ENCODE data around the gene DLGAP1.
A peak's percentile ranks its signal among the peaks of the same experiment; 100 is the strongest.

The DLGAP1 gene

DNA sequence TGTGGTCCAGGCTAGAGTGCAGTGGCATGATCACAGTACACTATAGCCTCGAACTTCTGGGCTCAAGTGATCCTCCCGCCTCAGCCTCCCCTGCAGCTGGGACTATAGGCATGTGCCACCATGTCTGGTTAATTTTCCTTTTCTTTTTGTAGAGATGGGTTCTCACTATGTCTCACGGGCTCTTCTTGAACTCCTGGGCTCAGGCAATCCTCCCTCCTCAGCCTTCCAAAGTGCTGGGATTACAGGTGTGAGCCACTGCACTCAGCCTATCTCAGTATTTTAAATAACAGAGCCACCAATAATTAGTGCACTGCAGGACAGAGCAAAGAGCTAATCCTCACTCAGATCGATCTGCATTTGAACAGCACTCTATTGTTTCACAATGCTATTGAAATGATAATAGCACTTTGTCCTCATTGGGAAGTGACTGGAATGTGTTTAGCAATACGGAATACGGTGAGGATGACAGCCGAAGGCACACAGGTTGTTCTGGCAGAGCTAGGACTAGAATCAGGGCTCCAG is 335.9 kb downstream of the DLGAP1 start:
- CTCF ChIA-PET = interaction anchor here (1.1 kb wide), 1 partner anchor 10 kb away, joined by 3 read pairs; no protein-coding TSS in a partner anchor
- POLR2A ChIA-PET = no interaction called here
- TF ChIP-seq L3MBTL2 (conservative IDR thresholded peaks at IDR 0.05) (no peak), LEF1 (IDR thresholded peaks at IDR 0.05; ENCODE audit: borderline replicate concordance) (no peak), HDGF (IDR thresholded peaks at IDR 0.05; ENCODE audit: borderline replicate concordance) (no peak), NFRKB (IDR thresholded peaks at IDR 0.05) (no peak), SUZ12 (IDR thresholded peaks at IDR 0.05) (no peak), FOXK2 (IDR thresholded peaks at IDR 0.05) (no peak), SP1 (IDR thresholded peaks at IDR 0.05) (no peak), FOXA1 (IDR thresholded peaks at IDR 0.05) (no peak), FOXM1 (IDR thresholded peaks at IDR 0.05; ENCODE audit: borderline replicate concordance) (no peak), BHLHE40 (IDR thresholded peaks at IDR 0.05; ENCODE audit: borderline replicate concordance) (no peak), TARDBP (IDR thresholded peaks at IDR 0.05) (no peak), CTBP1 (IDR thresholded peaks at IDR 0.05; ENCODE audit: borderline replicate concordance) (no peak), ZNF384 (IDR thresholded peaks at IDR 0.05) (no peak), ARNT (IDR thresholded peaks at IDR 0.05) (no peak), ELF4 (IDR thresholded peaks at IDR 0.05) (no peak)
- TF ChIP-seq, protein P1, sequence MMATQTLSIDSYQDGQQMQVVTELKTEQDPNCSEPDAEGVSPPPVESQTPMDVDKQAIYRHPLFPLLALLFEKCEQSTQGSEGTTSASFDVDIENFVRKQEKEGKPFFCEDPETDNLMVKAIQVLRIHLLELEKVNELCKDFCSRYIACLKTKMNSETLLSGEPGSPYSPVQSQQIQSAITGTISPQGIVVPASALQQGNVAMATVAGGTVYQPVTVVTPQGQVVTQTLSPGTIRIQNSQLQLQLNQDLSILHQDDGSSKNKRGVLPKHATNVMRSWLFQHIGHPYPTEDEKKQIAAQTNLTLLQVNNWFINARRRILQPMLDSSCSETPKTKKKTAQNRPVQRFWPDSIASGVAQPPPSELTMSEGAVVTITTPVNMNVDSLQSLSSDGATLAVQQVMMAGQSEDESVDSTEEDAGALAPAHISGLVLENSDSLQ (IDR thresholded peaks at IDR 0.05) = no peak
- no peak for DNase-seq (ENCODE audit: extremely low spot score)

- CTCF ChIA-PET = no interaction called here
- DNase-seq (ENCODE audit: extremely low spot score) = no peak
- TF ChIP-seq BHLHE40 (IDR thresholded peaks at IDR 0.05; ENCODE audit: borderline replicate concordance) (no peak), ARNT (IDR thresholded peaks at IDR 0.05) (no peak), ZNF384 (IDR thresholded peaks at IDR 0.05) (no peak), SUZ12 (IDR thresholded peaks at IDR 0.05) (no peak), FOXK2 (IDR thresholded peaks at IDR 0.05) (no peak)
- POLR2A ChIA-PET = no interaction called here
Measured at GRCh38 chr18:4108016-4108415, 347.1 kb downstream of the DLGAP1 start.

DNA sequence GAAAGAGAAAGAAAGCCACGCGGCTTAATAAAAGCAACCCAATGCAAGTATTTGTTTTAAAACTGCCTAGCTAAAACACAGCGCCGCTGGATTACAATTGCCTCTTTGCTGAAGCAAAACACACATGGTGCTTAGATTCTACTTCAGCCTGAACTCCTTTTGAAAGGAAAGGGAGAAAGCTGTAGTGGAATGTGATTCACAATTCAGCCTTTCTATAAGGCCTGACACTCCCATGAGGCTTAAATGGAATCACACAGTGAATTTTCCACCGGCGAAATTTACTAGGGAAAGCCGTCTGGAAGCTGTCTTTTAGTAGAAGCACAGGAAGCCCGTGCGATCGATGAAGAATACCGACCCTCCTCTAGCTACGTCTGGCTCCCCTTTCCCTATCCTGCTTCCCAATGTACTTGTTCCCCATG is 348.0 kb downstream of the DLGAP1 start:
- ChIA-PET POLR2A (no interaction called here), CTCF (interaction anchor here (0.7 to 1.8 kb wide), 2 partner anchors 18 to 951 kb away, joined by 3 to 10 read pairs; no protein-coding TSS in a partner anchor)
- TF ChIP-seq LEF1 (IDR thresholded peaks at IDR 0.05; ENCODE audit: borderline replicate concordance) (no peak), SP1 (IDR thresholded peaks at IDR 0.05) (no peak), L3MBTL2 (conservative IDR thresholded peaks at IDR 0.05) (no peak), FOXM1 (IDR thresholded peaks at IDR 0.05; ENCODE audit: borderline replicate concordance) (no peak), ARNT (IDR thresholded peaks at IDR 0.05) (no peak), CTBP1 (IDR thresholded peaks at IDR 0.05; ENCODE audit: borderline replicate concordance) (no peak), TARDBP (IDR thresholded peaks at IDR 0.05) (no peak)
- no peak for DNase-seq (ENCODE audit: extremely low spot score)

- POLR2A ChIA-PET = no interaction called here
- CTCF ChIA-PET = interaction anchor here (0.6 to 1.8 kb wide), 3 partner anchors 19 to 951 kb away, joined by 3 to 10 read pairs (median 3); no protein-coding TSS in a partner anchor
- peak; percentile 26 for DNase-seq (ENCODE audit: extremely low spot score)
- TF ChIP-seq FOXK2 (IDR thresholded peaks at IDR 0.05) (no peak), ARNT (IDR thresholded peaks at IDR 0.05) (no peak), HDGF (IDR thresholded peaks at IDR 0.05; ENCODE audit: borderline replicate concordance) (no peak), ZNF384 (IDR thresholded peaks at IDR 0.05) (no peak), FOXM1 (IDR thresholded peaks at IDR 0.05; ENCODE audit: borderline replicate concordance) (no peak), BHLHE40 (IDR thresholded peaks at IDR 0.05; ENCODE audit: borderline replicate concordance) (no peak), SUZ12 (IDR thresholded peaks at IDR 0.05) (no peak), FOXA1 (IDR thresholded peaks at IDR 0.05) (no peak), L3MBTL2 (conservative IDR thresholded peaks at IDR 0.05) (no peak), ELF4 (IDR thresholded peaks at IDR 0.05) (no peak)
Measured at GRCh38 chr18:4106407-4107033, 348.6 kb downstream of the DLGAP1 start.

DNA sequence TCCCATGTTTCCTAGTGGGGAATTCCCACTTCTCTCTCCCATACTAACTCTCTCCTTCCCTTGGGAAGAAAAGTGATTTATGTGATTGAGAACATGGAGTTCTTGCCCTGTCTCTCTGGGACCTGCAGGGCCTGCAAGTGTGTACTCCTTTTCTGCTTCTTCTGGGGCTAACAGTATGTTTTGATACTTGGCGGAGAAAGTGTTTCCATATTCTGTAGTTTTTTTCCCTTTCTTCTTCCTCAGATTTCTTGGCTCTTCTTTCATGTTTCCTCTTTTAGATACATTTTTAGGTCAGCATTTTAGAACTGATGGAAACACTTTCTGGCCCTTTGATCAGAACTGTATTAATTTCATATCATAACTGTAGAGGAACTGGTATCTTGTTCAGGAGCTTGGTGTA is 352.2 kb downstream of the DLGAP1 start:
- ChIA-PET CTCF (no interaction called here), POLR2A (no interaction called here)
- DNase-seq (ENCODE audit: extremely low spot score) = no peak
- TF ChIP-seq NFRKB (IDR thresholded peaks at IDR 0.05) (no peak), L3MBTL2 (conservative IDR thresholded peaks at IDR 0.05) (no peak), CTBP1 (IDR thresholded peaks at IDR 0.05; ENCODE audit: borderline replicate concordance) (no peak), ELF4 (IDR thresholded peaks at IDR 0.05) (no peak), BHLHE40 (IDR thresholded peaks at IDR 0.05; ENCODE audit: borderline replicate concordance) (no peak), FOXK2 (IDR thresholded peaks at IDR 0.05) (no peak), HDGF (IDR thresholded peaks at IDR 0.05; ENCODE audit: borderline replicate concordance) (no peak), SP1 (IDR thresholded peaks at IDR 0.05) (no peak), ZNF384 (IDR thresholded peaks at IDR 0.05) (no peak), TARDBP (IDR thresholded peaks at IDR 0.05) (no peak), FOXM1 (IDR thresholded peaks at IDR 0.05; ENCODE audit: borderline replicate concordance) (no peak), LEF1 (IDR thresholded peaks at IDR 0.05; ENCODE audit: borderline replicate concordance) (no peak), SUZ12 (IDR thresholded peaks at IDR 0.05) (no peak), FOXA1 (IDR thresholded peaks at IDR 0.05) (no peak), ARNT (IDR thresholded peaks at IDR 0.05) (no peak)
- TF ChIP-seq, protein P1 (IDR thresholded peaks at IDR 0.05) = no peak

DNA sequence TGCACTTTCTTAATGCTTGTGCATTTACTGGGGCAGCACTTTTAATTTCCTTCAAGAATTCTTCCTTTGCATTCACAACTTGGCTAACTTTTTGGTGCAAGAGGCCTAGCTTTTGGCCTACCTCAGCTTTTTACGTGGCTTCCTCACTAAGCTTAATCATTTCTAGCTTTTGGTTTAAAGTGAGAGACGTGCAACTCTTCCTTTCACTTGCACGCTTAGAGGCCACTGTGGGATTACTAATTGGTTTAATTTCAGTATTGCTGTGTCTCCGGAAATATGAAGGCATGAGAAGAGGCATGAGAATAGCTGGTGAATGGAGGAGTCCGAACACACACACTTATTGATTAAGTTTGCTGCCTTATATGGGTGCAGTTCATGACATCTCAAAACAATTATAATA is 354.1 kb downstream of the DLGAP1 start:
- TF ChIP-seq TARDBP (IDR thresholded peaks at IDR 0.05) (no peak), FOXK2 (IDR thresholded peaks at IDR 0.05) (no peak), HDGF (IDR thresholded peaks at IDR 0.05; ENCODE audit: borderline replicate concordance) (no peak), SP1 (IDR thresholded peaks at IDR 0.05) (no peak), FOXM1 (IDR thresholded peaks at IDR 0.05; ENCODE audit: borderline replicate concordance) (no peak), BHLHE40 (IDR thresholded peaks at IDR 0.05; ENCODE audit: borderline replicate concordance) (no peak), CTBP1 (IDR thresholded peaks at IDR 0.05; ENCODE audit: borderline replicate concordance) (no peak), ZNF384 (IDR thresholded peaks at IDR 0.05) (no peak), SUZ12 (IDR thresholded peaks at IDR 0.05) (no peak), ARNT (IDR thresholded peaks at IDR 0.05) (no peak), LEF1 (IDR thresholded peaks at IDR 0.05; ENCODE audit: borderline replicate concordance) (no peak), L3MBTL2 (conservative IDR thresholded peaks at IDR 0.05) (no peak), FOXA1 (IDR thresholded peaks at IDR 0.05) (no peak), ELF4 (IDR thresholded peaks at IDR 0.05) (no peak), NFRKB (IDR thresholded peaks at IDR 0.05) (no peak)
- TF ChIP-seq, protein P1 (IDR thresholded peaks at IDR 0.05) = no peak
- ChIA-PET POLR2A (no interaction called here), CTCF (no interaction called here)
- no peak for DNase-seq (ENCODE audit: extremely low spot score)
